Measurements from ENCODE around the gene RASSF1.

RASSF1 gene

DNA sequence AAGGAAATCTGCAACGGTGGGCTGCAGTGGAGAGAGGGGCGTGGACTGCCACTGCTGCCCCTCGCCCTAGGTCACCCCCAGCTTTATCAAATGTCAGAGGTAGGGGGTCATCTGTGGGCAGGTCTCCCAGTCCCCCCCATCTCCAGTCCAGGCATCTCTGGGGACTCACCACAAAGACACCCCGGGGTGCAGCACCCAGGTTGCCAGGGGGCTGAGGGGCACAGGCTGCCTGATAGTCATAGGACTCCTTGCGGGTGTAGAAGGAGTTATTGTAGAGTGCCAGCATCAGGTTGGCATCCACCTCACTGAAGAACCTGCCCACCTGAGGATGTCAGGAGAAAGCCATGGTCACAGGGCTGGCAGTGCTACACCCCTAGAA lies 25.2 kb upstream of the RASSF1 start:
- no peak for DNase-seq

DNA sequence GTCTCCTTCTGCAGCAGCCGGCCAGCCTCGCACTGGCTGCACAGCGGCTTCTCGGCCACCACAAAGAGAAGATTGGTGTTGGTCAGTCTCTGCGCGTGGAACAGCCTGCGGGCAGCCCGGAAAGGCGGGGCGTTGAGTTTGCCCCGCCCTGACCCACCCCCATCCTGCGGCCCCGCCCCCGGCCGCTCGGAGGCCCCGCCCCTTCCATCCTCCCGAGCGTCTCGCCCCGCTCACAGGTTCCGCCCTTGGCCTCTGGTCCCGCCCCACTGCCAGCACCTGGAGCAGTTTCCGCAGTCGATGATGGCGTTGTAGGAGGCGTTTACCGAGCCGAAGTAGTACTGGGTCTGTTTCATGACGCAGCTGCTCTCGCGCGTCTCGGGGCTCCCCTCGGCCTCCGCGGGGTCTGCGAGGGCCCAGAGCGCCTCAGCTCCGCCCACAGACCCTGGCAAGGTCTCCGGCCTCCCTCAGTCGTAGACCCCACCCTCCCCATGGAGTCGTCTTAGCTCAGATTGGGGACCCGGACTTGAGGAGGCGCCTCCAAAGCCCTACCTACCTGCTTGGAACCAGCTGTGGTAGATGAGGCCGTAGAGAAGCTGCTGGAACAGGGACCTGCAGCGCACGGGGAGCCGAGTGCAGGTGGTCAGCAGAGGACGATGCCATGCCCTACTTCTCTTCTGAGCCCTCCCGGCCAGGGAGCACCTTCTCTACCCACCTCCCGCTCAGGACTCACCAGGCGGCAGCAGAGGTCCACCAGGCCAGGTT lies 24.6 kb upstream of the RASSF1 start:
- DNase-seq, result peak; percentile 47

DNA sequence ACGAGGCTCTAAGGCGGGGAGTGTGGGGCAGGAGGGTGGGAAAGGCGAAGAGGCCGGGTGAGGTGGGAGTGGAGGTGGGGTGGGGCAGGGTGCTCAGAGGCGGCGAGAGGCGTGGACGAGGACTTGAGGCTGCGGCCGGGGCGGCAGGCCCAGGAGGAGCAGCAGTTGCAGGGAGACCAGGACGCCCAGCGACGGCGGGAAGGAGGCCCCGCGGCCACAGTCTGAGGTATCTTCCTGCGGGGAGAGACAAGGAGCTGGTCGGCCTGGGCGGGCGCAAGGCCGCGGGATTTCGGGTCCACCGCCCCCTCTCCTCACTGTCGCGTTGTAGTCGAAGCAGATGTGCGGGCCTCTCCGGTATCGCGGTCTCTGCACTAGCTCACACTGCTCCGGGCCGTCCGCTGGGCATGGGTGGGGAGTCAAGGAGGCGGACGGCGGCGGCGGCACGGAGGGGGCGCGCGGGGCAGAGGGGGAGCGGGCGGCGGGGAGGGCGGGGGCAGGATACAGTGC lies 24.0 kb upstream of the RASSF1 start:
- DNase-seq, result peak; percentile 31

DNA sequence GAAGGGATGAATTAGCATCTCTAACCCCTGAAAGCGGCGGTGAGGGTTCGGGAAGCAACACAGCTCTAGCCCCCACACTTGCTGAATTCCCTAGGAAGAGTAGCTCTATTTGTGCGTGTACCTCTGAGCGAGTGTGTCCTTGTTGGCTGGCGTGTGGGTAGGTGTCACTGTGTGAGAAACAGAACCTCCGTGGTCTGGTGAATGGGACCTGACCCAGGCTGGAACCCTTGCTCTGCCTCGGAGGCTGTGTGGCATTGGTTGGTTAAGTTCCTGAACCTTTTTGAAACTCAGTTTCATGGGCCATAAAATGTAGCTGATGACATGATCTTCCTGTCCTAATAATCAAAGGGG lies 19.1 kb upstream of the RASSF1 start:
- DNase-seq, result no peak

DNA sequence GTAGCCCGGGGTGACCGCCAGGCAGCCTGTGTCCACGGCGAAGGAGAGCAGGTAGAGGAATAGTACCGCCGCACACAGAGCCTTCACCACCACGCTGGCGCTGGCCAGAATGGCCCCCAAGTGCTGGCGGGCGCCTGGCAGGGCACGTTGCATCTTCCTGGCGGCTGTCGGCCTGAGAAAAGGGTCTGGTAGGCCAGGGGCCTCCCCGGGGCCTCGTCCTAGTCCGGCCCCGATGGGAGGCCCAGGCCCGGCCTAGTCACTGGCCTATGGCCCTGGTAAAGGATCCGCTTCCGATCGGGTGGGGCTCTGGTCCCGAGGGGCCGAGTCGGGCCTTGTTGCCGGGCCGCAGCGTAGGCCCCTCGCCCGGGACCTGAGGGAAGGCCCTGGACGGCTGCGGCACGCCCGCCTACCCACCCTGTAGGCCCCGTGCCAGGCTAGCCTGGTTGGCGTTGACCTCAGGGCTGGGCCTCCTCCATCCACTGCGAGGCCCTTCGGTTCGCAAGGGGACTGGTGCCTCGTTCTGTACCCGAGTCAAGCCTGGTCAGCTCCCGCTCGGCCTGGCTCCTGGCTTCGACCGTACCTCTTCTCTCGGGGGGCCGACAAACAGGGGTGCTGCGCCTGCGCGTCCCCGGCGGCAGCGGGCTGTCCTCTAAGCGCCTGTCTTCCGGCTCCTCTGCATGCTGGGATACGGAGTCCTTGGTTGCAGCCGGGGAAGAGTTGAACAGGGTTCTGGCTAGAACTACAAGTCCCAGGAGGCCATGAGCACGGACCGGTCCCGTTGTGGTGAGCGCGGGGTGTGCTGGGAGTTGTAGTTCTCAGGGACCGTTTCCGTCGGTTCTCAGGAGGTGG lies 18.5 kb upstream of the RASSF1 start, which contains the start of gene TMEM115:
Gene TMEM115 (minus strand): TSS at position 611 of the 849 bp plus-strand sequence. CDS start 458 bp downstream, at position 153.
- peak; percentile 99 for DNase-seq

DNA sequence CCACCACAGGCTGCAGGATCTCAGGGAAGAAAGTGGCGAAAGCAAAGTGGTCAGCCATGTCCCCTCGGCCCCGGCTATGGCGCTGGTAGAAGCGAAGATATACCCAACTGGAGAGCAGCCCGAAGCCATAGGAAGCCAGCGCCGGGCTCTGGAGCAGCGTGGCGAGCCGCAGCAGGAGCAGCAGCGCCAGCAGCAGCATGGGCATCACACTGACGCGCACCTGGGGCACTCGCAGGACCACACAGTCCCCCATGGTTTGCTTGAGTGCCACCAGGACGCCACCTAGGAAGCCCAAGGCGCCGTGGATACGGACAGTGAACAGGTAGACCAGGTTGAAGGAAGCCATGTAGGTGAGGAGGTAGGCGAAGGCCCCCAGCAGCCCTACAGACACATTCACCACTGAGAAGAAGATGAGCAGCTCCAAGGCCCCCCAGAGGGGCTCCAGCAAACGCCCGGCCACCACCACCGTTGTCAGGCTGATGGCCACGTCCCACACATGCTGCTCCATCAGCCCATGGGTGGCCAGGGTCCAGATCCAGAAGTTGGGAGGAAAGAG lies 17.8 kb upstream of the RASSF1 start:
- DNase-seq, result no peak

DNA sequence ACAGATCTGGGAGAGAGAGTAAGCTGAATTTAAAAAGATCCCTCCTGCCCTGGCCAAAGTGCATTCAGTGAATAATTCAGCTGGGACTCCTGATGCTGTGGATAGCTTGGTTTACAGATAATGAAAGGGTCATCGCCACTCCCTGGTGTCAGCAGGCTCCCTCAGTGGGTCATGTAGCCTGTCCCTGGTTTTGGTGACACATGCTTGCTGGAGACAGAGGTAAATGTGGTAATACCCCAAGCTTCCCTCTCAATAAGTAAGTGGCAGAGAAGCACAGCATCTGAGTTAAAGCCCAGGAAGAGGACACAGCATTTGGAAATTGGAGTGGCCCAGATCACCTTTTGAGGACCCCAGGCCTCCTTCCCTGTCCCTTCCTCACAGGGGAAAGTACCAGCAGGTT lies 16.8 kb upstream of the RASSF1 start:
- DNase-seq, result no peak

DNA sequence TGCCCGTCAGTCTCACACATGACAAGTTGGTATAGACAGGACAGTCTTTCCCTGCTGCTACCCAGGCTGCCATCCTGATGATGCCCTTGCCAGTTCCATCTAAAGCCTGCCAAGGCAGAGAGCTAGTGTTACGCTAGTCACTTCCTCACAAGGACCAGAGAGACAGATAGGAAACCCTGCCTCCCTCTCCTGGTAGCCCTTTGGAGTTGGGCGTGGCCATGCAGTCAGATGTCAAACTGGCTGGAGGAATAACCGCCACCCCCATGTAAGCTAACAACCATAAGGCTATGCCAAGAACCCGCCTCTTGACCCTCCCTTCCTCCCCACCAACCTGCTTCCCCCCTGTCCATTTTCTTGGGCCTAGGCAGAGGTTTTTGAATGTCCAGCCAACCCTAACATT lies 15.9 kb upstream of the RASSF1 start:
- no peak for DNase-seq

DNA sequence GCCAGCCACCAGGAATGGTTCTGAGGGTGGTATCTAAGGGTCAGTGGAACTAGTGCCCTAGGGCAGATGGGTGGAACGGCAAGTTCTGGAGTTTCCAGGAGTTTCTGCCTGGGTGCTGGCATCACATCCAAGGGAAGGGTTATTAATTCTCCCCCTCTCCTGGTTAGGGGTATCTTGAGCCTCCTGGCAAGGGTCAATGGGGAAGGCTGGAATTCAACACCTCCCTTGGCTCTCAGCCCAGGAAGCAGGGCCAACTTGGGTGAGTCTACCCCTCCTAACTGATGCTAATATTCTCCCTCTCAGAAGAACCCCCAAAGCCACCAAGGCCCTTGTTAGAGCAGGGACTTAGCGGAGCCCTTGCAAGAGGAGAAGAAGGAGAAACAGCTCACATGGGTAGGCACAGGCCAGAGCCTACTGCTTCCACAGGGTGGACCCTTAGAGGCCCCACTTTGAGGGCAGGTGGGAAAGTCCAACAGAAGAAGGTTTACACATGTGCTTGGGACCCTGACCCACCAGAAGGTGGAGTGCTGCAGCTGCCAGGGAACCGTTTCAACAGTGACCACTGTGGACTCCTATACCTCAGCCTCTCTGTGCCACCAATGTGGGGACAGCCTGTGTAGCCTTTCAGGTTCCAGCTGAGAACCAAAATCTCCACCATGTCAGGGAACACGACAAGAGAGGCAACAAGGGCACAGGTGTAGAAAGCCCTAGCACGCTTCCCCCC lies 15.4 kb upstream of the RASSF1 start:
- no peak for DNase-seq

DNA sequence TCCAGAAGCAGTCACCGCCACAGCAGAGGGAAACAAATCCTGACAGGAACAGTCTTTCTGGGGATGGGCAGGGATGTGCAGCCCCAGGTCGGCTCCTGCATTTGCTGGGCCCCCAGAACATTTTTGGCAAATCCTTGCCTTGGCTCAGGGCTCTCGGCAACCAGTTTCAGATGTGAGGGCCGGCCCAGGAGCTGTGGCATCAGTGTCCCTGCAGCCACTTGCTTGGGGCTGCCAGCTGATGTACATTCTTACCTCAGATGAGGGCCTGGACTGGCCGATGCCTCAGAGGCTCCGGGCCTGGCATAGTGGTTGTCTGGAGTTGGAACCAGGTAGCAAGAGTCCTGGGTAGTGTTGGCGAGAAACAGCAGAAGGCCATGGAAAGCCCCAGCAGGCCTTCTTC lies 14.2 kb upstream of the RASSF1 start:
- no peak for DNase-seq

DNA sequence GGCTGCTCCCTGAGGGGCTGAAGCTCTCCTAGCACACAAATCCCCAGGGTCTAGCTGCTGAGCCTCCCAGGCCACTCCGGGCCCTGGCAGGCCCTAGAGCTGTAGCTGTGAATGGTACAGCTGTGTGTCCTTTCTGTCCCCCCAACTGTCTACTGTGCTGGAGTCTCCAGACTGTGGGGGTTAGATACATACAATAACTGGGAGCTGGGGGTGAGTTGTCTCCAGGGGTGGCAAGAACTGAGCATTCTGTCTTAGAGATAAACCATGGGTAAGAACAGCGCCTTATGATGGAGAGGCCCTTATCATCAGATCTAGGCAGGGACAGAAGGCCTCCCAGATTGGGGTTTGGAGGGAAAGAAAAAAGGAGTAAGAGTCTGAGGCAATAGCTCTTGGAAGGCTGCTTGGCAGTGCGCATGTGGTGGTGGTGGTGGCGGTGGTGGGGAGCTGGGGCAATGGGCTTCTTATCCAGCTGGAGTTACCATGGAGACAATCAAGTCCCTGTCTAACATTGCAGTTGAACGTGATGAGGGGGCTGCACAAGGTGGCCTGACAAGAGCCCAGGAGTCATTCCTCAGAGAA lies 13.6 kb upstream of the RASSF1 start:
- DNase-seq, result no peak

DNA sequence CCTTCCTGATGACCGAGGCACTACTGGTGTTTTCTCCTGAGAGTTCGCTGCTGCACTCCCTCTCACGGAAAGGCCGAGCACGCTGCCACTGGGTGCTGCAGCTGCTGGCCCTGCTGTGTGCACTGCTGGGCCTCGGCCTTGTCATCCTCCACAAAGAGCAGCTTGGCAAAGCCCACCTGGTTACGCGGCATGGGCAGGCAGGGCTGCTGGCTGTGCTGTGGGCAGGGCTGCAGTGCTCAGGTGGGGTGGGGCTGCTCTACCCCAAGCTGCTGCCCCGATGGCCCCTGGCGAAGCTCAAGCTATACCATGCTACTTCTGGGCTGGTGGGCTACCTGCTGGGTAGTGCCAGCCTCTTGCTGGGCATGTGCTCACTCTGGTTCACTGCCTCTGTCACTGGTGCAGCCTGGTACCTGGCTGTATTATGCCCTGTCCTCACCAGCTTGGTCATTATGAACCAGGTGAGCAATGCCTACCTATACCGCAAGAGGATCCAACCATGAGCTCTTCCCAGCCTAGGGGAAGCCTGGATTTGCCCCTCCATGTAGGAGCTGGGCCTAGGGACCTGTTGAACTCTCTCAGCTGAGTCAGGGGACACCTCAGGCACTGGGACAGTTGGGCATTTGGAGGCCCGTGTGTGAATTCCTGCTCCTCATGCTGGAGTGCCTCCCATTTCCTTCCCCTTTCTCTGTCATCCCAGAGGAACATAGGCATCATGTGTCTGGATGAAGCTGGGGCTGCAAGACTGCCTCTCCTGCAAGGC lies 12.8 kb upstream of the RASSF1 start:
- no peak for DNase-seq

DNA sequence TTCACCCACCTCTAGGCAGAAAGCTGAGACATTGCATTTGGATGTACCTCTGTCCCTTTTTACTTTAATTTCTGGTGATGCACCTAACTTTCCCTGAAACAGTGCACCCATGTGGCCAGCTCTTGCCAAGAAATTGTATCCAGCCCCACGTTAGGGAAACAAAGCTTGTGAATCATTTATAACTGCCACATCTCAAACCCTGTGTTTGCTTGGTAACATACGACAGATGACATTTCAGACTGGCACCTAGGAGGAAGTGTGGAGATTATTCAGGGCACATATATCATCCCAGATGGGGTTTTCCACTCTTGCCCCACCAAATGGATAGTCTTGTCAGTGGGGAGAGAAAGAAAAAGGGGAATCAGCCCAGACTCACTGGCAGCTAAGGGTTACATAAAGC lies 12.1 kb upstream of the RASSF1 start:
- DNase-seq, result peak; percentile 45

DNA sequence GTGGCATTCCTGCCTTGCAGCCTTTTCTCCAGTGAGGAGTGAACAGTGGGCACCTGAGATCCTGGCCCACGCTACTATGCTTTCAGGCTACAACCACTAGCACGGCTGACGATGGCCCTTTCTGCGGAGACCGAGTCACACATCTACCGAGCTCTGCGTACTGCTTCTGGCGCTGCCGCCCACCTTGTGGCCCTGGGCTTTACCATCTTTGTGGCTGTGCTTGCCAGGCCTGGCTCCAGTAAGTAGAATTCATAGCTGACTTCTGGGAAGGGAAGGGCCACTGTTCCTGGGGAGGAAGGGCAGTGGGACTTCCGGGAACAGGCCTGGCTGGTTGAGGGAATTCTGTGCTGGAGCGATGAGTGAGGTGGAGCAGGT lies 10.7 kb upstream of the RASSF1 start:
- DNase-seq, result no peak

DNA sequence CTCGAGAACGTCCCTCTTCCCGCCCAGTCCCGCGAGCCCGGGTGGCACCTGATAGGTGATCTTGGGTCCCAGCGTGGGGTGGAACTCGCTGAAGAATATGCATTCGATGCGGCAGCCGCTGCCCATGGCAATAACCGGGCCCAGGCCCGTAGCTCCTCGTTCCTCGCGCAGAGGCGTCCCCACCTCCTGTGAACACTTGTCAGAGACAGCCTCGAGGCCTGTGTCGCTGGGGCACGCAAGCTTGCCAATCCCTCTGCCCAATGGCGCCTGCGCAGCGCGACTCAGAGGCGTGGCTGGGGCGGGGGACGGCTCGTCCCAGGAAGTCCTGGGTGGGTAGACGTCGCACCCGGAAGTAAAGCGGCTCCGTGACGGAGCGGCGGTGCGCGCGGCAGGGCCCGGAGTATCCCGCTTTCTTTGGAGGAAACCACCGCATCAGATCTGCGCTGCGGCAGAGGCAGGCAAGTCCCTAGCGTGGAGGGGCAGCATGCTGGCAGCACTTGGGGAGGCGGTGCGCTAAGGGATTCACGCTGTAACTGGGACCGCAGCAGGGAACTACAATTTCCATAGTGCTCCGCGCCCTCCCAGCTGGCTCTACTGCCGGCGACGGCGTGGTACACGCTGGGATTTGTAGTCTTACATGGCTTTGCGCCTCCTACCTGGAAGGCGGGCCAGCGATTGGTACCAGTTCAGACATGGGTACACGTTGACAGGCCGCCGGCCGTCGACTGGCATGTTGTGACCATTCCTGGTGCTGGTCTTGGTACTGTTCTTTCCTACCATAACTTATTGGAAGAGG lies 10.1 kb upstream of the RASSF1 start, which contains the start of the genes CYB561D2 and NPRL2:
Gene CYB561D2 (plus strand): TSS at position 336 of the 796 bp plus-strand sequence. CDS start 572 bp downstream, outside the sequence.
Gene NPRL2 (minus strand): TSS at position 249 of the 796 bp plus-strand sequence. CDS start 123 bp downstream, at position 126.
- peak; percentile 94 for DNase-seq

DNA sequence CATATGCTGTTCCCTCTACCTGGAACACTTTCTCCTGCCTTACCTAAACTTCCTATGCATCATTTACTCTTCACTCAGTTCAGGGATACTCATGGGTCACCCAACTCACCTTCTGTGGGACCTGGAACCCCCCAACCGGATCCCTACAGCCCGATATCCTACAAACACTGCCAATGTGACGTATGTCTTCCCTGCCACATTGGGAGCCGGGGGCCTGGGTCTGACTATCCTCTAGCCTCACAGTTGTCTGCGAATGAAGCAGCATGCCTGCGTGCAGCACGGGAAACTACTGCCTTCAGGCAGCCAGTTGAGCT lies 9.5 kb upstream of the RASSF1 start:
- no peak for DNase-seq

DNA sequence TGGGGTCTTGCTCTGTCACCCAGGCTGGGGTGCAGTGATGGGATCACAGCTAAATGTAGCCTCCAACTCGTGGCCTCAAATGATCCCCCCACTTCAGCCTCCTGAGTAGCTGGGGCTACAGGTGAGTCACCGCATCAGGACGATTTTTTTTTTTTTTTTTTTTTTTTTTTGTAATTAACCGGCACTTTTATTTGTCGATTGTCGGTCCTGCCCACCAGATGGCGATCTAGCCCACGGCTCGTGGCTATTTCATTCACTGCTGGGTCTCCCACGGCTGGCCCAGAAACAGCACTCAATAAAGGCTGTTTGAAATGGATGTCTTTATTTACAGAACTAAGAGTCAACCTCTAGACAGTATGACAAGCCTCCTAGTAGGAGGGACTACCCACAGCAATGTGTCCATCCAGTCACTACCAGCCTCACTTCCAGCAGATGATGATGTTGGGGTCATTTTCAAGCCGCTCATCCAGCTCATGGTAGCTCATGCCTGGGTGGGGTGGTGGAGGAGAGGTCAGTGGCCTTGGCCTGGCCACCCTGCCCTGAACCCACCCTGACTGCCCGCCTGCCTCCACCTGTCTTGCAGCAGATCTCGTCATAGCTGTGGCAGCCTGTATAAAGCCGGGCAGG lies 6.7 kb upstream of the RASSF1 start:
- DNase-seq, result peak; percentile 76

DNA sequence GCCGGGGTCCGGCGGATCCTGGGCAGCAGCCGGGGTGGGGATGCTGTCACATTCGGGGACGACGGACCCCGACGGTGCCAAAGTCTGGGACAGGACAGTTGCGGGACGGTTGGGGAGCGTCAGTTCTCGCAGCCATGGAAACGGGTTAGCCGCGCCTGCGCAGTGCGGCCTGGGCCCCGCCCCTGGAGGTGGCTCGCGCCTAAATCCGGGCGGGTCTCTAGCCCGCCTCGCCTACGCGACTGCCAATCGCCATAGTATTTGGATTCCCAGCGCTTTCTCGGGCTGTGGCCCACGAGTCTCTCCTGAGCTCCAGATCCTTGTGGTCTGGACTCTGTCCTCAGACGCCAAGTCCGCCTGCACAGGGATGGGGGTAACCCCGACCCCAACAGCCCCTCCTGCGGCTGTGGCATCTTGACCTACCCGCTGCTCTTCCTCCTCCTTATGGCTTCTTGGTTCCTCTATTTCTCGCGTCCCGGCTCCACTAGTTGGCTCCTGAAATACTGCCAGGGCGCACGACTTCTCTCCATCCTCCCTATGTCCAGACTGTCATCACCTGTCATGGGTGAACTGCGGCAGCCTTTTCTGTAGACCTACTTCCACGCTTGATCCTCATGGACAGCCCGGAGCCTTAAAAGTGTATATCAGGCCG lies 5.1 kb upstream of the RASSF1 start, which contains the start of gene ZMYND10:
Gene ZMYND10 (minus strand): TSS at position 147 of the 649 bp plus-strand sequence. CDS start 153 bp downstream, outside the sequence.
- peak; percentile 43 for DNase-seq

DNA sequence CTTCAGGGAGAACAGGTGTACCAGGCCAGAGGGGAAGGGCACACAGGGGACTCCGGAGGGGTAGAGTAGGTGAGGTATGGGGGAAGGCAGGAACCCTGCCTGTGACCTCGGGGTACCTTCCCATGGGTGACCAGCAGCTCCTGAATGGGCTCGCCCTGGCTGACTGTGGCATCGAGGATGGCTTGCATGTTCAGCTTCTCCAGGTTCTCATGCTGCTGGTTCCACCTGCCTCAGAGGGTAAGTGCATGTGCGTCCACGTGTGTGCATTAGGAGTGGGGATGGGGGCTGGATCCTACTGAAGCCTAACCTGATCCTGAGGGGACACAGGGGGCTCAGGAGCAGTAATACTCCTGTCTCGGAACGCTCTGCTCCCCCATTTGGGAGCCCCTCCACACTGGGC lies 4.4 kb upstream of the RASSF1 start:
- no peak for DNase-seq

Data from fibroblast of skin of back (primary cell).